HTR-8/SVneo (cell line): ENCODE results near the gene OR14K1.
"Not testable (repeated sequence)": the region's sequence is repeated elsewhere in the genome, so short reads cannot be mapped to it uniquely, and the experiment has no call there.

Experiments used
- DNase-seq: peaks from one replicate; pipeline ENCODE4 v3.0.0; 2011; ENCODE audit warnings: low spot score, mixed read lengths; ENCODE audit not compliant: insufficient read length
- FAIRE-seq: peaks from 2 replicates; lab custom pipeline; 2011; peaks lifted over from hg19 to GRCh38; lab: Jason Lieb, UNC

OR14K1 gene

GRCh38 chr1:247738315-247738714 lies at the start of gene OR14K1:
Gene OR14K1 (plus strand): TSS chr1:247738615. CDS start chr1:247738615, 0 bp downstream.
- DNase-seq (no peak), FAIRE-seq (no peak)

- FAIRE-seq (no peak), DNase-seq (no peak)
Measured at GRCh38 chr1:247701338-247701737, 37.1 kb upstream of the OR14K1 start.

GRCh38 chr1:247710681-247711080 lies 27.7 kb upstream of the OR14K1 start:
- not testable (repeated sequence) for DNase-seq, FAIRE-seq

GRCh38 chr1:247713753-247714152 lies 24.7 kb upstream of the OR14K1 start:
- FAIRE-seq (no peak), DNase-seq (no peak)

- no peak for FAIRE-seq
Measured at GRCh38 chr1:247716546-247716945, 21.9 kb upstream of the OR14K1 start, which contains the start of gene OR6F1. Gene OR6F1 (minus strand): TSS chr1:247716646. CDS start chr1:247712755, 3,891 bp downstream.

GRCh38 chr1:247721222-247721621 lies 17.2 kb upstream of the OR14K1 start:
- no peak for DNase-seq
- no peak for FAIRE-seq

More at GRCh38 chr1:247716546-247716945, 21.9 kb upstream of the OR14K1 start, which contains the start of gene OR6F1:
- DNase-seq = no peak

GRCh38 chr1:247740721-247741120 lies 2.3 kb downstream of the OR14K1 start:
- FAIRE-seq = peak; percentile 42

GRCh38 chr1:247741756-247742155 lies 3.3 kb downstream of the OR14K1 start:
- DNase-seq (no peak), FAIRE-seq (peak; percentile 52)

More at GRCh38 chr1:247740721-247741120, 2.3 kb downstream of the OR14K1 start:
- DNase-seq = peak; percentile 48

- DNase-seq = not testable (repeated sequence)
- FAIRE-seq = peak; percentile 93
Measured at GRCh38 chr1:247742215-247742760, 3.9 kb downstream of the OR14K1 start.

GRCh38 chr1:247746391-247746935 lies 8.0 kb downstream of the OR14K1 start:
- FAIRE-seq (peak; percentile 44), DNase-seq (peak; percentile 42)

- FAIRE-seq (no peak), DNase-seq (peak; percentile 55)
Measured at GRCh38 chr1:247747616-247748015, 9.2 kb downstream of the OR14K1 start.

- FAIRE-seq (no peak), DNase-seq (peak; percentile 17)
Measured at GRCh38 chr1:247748041-247748440, 9.6 kb downstream of the OR14K1 start, which contains the start of gene OR14A2. Gene OR14A2 (minus strand): TSS chr1:247748141.

GRCh38 chr1:247749870-247750269 lies 11.5 kb downstream of the OR14K1 start:
- no peak for FAIRE-seq
- no peak for DNase-seq

GRCh38 chr1:247754311-247754710 lies 15.9 kb downstream of the OR14K1 start:
- FAIRE-seq, DNase-seq: not testable (repeated sequence)

- no peak for FAIRE-seq
- no peak for DNase-seq
Measured at GRCh38 chr1:247760456-247760855, 22.0 kb downstream of the OR14K1 start, which contains the start of gene OR1C1. Gene OR1C1 (minus strand): TSS chr1:247760556. CDS start chr1:247758406, 2,150 bp downstream.

GRCh38 chr1:247769603-247770002 lies 31.2 kb downstream of the OR14K1 start:
- FAIRE-seq (no peak), DNase-seq (no peak)
